SK-N-SH (cell line): ENCODE data around the gene IKZF2.

ENCODE experiments used
- ELF1 ChIP-seq: IDR thresholded peaks from 2 replicates; pipeline ENCODE4 v1.4.0; 2012
- EP300 ChIP-seq, 2 experiments: IDR thresholded peaks; 2 replicates each; pipeline versions ENCODE4 v1.4.0 to v1.6.1; 2012; ENCODE audit warnings: borderline replicate concordance in 1 of 2, low read depth in 1 of 2, low read length in 1 of 2
- FOSL2 ChIP-seq: IDR thresholded peaks from 2 replicates; pipeline ENCODE4 v1.4.0; 2012; ENCODE audit warnings: low read depth, mild to moderate bottlenecking, moderate library complexity, borderline replicate concordance
- FOXJ3 ChIP-seq: sonication (generic); formaldehyde crosslinking; IDR thresholded peaks from 2 replicates; pipeline ENCODE4 v1.5.1; 2020; ENCODE audit warnings: mild to moderate bottlenecking, missing genetic modification reagents
- GABPA ChIP-seq: IDR thresholded peaks from 2 replicates; pipeline ENCODE4 v1.4.0; 2012; ENCODE audit warnings: low read depth, mild to moderate bottlenecking
- NRF1 ChIP-seq: IDR thresholded peaks from 2 replicates; pipeline ENCODE4 v1.6.1; 2012; ENCODE audit warnings: low read depth, mild to moderate bottlenecking, low read length
- POLR2AphosphoS5 ChIP-seq: IDR thresholded peaks from 2 replicates; pipeline ENCODE4 v1.6.1; 2012; ENCODE audit warnings: low read depth, low read length
- RAD21 ChIP-seq: IDR thresholded peaks from 2 replicates; pipeline ENCODE4 v1.6.1; 2012; ENCODE audit warnings: mild to moderate bottlenecking, low read length
- TCF12 ChIP-seq: IDR thresholded peaks from 2 replicates; pipeline ENCODE4 v1.4.0; 2012
- TF ChIP-seq, protein P1 (sequence below): fragments of 200-600 bp; sonication (generic); IDR thresholded peaks from 2 replicates; pipeline ENCODE4 v1.6.1; 2017; ENCODE audit warnings: antibody characterized with exemption, mild to moderate bottlenecking, moderate library complexity
- TF ChIP-seq, protein P2 (sequence below): IDR thresholded peaks from 2 replicates; pipeline ENCODE4 v1.6.1; 2012; ENCODE audit warnings: mild to moderate bottlenecking, low read depth, low read length, moderate library complexity
- TF ChIP-seq, protein P3 (sequence below): IDR thresholded peaks from 2 replicates; pipeline ENCODE4 v1.4.0; 2012; ENCODE audit warnings: low read depth, borderline replicate concordance
- TF ChIP-seq, protein P4 (sequence below): fragments of 150-350 bp; IDR thresholded peaks from 2 replicates; pipeline ENCODE4 v1.6.1; 2017; ENCODE audit warnings: antibody characterized with exemption, low read length, low read depth, borderline replicate concordance

DNA sequence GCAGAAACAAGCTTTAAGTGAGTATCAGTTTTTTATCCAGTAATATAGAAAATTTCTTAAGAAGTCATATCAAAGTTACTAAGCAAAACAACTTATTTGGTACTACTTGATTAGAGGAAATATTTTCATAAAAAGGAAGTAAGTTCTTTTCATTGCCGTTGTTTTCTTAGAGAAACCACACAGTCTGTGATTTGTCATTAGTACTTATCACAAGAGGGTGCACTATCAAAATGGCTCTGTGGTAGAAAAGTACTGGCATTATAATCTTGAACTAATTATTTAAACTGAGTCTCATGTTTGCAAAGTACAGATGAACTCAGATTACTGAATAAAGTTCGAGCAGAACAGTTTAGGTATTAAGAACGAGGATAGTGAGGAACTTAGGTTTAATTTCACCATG, 93.4 kb downstream of the IKZF2 start:
- TF ChIP-seq, protein P1, sequence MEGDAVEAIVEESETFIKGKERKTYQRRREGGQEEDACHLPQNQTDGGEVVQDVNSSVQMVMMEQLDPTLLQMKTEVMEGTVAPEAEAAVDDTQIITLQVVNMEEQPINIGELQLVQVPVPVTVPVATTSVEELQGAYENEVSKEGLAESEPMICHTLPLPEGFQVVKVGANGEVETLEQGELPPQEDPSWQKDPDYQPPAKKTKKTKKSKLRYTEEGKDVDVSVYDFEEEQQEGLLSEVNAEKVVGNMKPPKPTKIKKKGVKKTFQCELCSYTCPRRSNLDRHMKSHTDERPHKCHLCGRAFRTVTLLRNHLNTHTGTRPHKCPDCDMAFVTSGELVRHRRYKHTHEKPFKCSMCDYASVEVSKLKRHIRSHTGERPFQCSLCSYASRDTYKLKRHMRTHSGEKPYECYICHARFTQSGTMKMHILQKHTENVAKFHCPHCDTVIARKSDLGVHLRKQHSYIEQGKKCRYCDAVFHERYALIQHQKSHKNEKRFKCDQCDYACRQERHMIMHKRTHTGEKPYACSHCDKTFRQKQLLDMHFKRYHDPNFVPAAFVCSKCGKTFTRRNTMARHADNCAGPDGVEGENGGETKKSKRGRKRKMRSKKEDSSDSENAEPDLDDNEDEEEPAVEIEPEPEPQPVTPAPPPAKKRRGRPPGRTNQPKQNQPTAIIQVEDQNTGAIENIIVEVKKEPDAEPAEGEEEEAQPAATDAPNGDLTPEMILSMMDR = no peak
- TF ChIP-seq FOSL2 (no peak), FOXJ3 (CRISPR knock-in tag) (no peak), POLR2AphosphoS5 (no peak), EP300 (IDR thresholded peaks at IDR 0.05; ENCODE audit: borderline replicate concordance in 1 of 2, low read depth in 1 of 2, low read length in 1 of 2) (no peak), RAD21 (no peak), NRF1 (no peak), GABPA (no peak), ELF1 (no peak), TCF12 (no peak)
- TF ChIP-seq, protein P2, sequence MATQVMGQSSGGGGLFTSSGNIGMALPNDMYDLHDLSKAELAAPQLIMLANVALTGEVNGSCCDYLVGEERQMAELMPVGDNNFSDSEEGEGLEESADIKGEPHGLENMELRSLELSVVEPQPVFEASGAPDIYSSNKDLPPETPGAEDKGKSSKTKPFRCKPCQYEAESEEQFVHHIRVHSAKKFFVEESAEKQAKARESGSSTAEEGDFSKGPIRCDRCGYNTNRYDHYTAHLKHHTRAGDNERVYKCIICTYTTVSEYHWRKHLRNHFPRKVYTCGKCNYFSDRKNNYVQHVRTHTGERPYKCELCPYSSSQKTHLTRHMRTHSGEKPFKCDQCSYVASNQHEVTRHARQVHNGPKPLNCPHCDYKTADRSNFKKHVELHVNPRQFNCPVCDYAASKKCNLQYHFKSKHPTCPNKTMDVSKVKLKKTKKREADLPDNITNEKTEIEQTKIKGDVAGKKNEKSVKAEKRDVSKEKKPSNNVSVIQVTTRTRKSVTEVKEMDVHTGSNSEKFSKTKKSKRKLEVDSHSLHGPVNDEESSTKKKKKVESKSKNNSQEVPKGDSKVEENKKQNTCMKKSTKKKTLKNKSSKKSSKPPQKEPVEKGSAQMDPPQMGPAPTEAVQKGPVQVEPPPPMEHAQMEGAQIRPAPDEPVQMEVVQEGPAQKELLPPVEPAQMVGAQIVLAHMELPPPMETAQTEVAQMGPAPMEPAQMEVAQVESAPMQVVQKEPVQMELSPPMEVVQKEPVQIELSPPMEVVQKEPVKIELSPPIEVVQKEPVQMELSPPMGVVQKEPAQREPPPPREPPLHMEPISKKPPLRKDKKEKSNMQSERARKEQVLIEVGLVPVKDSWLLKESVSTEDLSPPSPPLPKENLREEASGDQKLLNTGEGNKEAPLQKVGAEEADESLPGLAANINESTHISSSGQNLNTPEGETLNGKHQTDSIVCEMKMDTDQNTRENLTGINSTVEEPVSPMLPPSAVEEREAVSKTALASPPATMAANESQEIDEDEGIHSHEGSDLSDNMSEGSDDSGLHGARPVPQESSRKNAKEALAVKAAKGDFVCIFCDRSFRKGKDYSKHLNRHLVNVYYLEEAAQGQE = no peak
- TF ChIP-seq, protein P3, sequence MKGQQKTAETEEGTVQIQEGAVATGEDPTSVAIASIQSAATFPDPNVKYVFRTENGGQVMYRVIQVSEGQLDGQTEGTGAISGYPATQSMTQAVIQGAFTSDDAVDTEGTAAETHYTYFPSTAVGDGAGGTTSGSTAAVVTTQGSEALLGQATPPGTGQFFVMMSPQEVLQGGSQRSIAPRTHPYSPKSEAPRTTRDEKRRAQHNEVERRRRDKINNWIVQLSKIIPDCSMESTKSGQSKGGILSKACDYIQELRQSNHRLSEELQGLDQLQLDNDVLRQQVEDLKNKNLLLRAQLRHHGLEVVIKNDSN = no peak
- TF ChIP-seq, protein P4, sequence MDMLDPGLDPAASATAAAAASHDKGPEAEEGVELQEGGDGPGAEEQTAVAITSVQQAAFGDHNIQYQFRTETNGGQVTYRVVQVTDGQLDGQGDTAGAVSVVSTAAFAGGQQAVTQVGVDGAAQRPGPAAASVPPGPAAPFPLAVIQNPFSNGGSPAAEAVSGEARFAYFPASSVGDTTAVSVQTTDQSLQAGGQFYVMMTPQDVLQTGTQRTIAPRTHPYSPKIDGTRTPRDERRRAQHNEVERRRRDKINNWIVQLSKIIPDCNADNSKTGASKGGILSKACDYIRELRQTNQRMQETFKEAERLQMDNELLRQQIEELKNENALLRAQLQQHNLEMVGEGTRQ = no peak
